ENCODE measurements around the gene FOLR1. TPM values are rescaled to one million over a fixed set of nuclear protein-coding genes. Genes with fewer than 3 reads are reported as not detected.
A peak's percentile ranks its signal among the peaks of the same experiment; 100 is the strongest.

The FOLR1 gene
- total RNA-seq, 1 experiment from 2014 or later = 4.8 TPM

- TF ChIP-seq EZH2phosphoT487 (IDR thresholded peaks at IDR 0.05; ENCODE audit: borderline replicate concordance) = no peak
Measured at GRCh38 chr11:72222106-72222891, 30.4 kb downstream of the FOLR1 start (continued).

GRCh38 chr11:72222907-72223614 is 31.1 kb downstream of the FOLR1 start:
- H3K4me2 ChIP-seq (ENCODE audit: low read length) = peak overlapping the region; percentile 99
- H3K4me3 ChIP-seq (replicated peaks in 1 of 2; ENCODE audit: low read depth in 1 of 2, low read length in 2 of 2) = peak overlapping the region; percentile 88 to 94
- TF ChIP-seq YY1 (IDR thresholded peaks at IDR 0.05; ENCODE audit: extremely low read depth, insufficient replicate concordance, low read depth, low read length) (peak; percentile 5), POLR2AphosphoS5 (IDR thresholded peaks at IDR 0.05; ENCODE audit: low read depth, low read length) (no peak; the same call in 1 of the 2 replicates), SP1 (IDR thresholded peaks at IDR 0.05; ENCODE audit: low read depth) (peak; percentile 88), EGR1 (IDR thresholded peaks at IDR 0.05; ENCODE audit: low read depth) (peak; percentile 78), MAX (IDR thresholded peaks at IDR 0.05) (peak; percentile 84; the same call in 1 of the 2 replicates), FOSL1 (IDR thresholded peaks at IDR 0.05; ENCODE audit: low read depth) (no peak), SIN3A (IDR thresholded peaks at IDR 0.05; ENCODE audit: low read depth) (peak; percentile 80)
- H3K4me1 ChIP-seq (ENCODE audit: control insufficient read depth in 1 of 2, insufficient read depth in 2 of 2, low read length in 2 of 2) = peaks cover 17 to 32% of the 10 kb centered on the region in 2 experiments
- H3K9me2 ChIP-seq (ENCODE audit: insufficient read depth) = no peaks in the 10 kb centered on the region
- peak; percentile 81 for ATAC-seq
- intact Hi-C loops (cut with micrococcal nuclease) = loop anchor here (5.0 to 10.0 kb wide), 2 partner anchors 121 to 212 kb away; partner anchors contain the start of genes CLPB and LAMTOR1
- POLR2A ChIA-PET = no interaction called here
- no peaks in the 10 kb centered on the region for H3K36me3 ChIP-seq (ENCODE audit: control insufficient read depth in 1 of 2, insufficient read depth in 2 of 2, low read length in 2 of 2)
- peak overlapping the region; percentile 90 for H2AFZ ChIP-seq (ENCODE audit: low read depth, low read length, poor library complexity, severe bottlenecking)
- no peaks in the 10 kb centered on the region for H4K20me1 ChIP-seq (ENCODE audit: insufficient read depth)
- RAD21 ChIA-PET (ENCODE audit: low non-redundant PET in 1 of 2, low total read pairs in 2 of 2, uncharacterized antibody in 2 of 2, unreplicated experiment in 2 of 2) = no interaction called here
- peak; percentile 76 for DNase-seq (ENCODE audit: low read depth, low spot score)
- peak overlapping the region; percentile 91 for H3K9ac ChIP-seq (ENCODE audit: low read length)
- peaks cover 10% of the 10 kb centered on the region; the same call in 1 of the 2 replicates for H3K79me2 ChIP-seq (ENCODE audit: insufficient read depth, low read length)
- BruUV-seq (replicated peaks) = no TSS peak
- no peaks in the 10 kb centered on the region for H3K9me3 ChIP-seq (ENCODE audit: control insufficient read depth in 1 of 2, insufficient read depth in 1 of 2, low read depth in 1 of 2, low read length in 2 of 2)
- CTCF ChIA-PET = interaction anchor here (0.9 to 1.8 kb wide), 5 partner anchors 15 to 214 kb away, joined by 3 to 6 read pairs (median 4); no protein-coding TSS in a partner anchor
- H3K27me3 ChIP-seq (ENCODE audit: insufficient read depth, low read length) = no peaks in the 10 kb centered on the region
- peak overlapping the region; percentile 79 for H3K27ac ChIP-seq (ENCODE audit: low read depth, low read length)

Data from HCT116 (cell line).